Colon (tissue), 2 donors: ENCODE measurements around the gene DCLK1.
"Not testable (repeated sequence)": the region's sequence is repeated elsewhere in the genome, so short reads cannot be mapped to it uniquely, and the experiment has no call there.

Experiments used
- FAIRE-seq: peaks from 2 replicates; lab custom pipeline; 2012; peaks lifted over from hg19 to GRCh38; lab: Jason Lieb, UNC
- donor health status: control.
- donor health status: control.

DCLK1 gene

DNA sequence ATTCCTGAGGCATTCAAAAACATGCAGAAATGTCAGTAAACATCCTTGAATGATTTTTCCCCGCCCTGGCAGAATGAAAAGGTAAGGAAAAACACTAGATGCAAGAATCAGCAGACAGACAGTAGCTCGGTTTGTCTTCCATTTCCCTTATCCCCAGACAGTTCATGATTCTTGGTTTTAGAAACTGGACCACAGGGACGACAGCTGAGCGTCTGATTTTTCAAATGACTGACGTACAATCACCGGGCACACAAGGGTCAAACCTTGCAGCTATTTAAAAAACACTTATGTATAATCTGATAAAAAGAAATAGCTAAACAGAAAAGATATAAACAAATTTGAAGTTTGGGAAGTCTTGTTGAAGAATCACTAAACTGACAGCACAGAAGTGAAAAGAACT is 47.1 kb downstream of the DCLK1 start:
- no peak for FAIRE-seq

DNA sequence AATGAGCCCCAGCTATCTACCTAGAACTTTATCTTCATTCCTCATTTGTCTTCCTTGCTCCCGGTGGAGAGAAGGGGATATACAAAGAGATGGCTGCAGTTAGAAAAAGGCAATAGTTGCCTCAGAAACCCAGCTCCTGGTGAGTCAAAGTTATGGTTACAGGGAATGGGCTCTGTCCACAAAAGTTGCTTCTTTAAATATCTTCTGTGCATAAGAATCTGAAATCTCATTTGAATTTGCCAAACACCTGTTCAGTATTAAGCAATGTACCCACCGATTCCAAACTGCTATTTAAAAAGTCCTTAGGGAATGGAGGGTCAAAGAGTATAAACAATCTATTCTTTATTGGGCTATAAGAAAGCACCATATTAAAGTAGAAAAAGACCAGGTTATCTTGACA is 48.4 kb downstream of the DCLK1 start:
- FAIRE-seq: no peak

DNA sequence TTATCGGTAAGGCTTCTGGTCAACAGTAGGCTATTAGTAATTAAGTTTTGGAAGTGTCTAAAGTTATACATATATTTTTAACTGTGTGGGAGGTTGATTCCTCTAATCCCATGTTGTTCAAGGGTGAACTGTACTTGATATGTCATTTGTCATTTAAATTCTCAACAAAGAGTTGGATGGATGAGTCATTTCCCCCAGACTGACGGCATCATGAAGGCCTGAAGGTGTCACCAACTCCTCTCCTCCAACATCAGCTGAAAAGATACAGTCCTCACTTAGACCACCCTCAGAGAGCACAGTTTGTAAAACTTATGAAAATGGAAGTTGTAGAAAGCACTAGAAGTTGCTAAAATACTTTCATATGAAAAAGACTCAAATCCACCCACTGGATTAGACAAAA is 48.8 kb downstream of the DCLK1 start:
- no peak for FAIRE-seq

DNA sequence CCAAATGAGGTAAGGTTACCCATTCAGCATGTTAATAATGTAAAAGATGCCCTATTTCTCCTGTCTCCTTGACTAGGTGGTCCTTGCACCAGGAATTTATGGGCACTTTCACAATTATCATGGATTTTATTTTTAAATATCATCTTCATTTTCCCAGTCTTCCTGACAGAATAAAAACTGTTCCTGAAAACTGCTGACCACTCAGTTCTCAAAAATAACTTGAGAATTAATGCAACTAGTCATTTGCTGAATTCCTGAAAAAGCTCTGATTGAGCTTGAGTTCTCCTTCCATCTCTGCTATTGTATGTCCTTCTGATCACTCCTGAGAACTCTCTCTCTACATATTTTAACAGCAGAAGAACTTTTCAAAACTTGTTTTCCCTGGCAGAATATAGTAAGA is 55.0 kb downstream of the DCLK1 start:
- no peak for FAIRE-seq

DNA sequence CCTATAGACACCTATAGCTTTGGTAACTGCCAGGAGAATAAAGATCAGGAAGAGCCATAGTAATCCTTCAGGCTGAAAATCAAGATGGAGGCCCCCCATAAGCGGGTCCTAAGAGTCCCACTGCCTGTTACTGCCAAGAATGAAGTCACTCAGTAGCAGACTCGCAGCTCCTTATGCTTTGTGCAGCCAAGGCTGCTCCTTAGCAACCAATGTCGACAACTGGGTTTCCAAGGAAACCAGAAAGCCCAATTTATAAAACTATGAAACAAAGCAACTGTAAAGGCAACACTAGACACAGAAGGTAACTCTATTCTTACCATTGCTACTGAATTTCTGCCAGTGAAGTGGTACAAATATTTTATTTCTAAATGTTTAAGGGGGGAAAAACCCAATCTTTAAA is 56.5 kb downstream of the DCLK1 start:
- FAIRE-seq: no peak

DNA sequence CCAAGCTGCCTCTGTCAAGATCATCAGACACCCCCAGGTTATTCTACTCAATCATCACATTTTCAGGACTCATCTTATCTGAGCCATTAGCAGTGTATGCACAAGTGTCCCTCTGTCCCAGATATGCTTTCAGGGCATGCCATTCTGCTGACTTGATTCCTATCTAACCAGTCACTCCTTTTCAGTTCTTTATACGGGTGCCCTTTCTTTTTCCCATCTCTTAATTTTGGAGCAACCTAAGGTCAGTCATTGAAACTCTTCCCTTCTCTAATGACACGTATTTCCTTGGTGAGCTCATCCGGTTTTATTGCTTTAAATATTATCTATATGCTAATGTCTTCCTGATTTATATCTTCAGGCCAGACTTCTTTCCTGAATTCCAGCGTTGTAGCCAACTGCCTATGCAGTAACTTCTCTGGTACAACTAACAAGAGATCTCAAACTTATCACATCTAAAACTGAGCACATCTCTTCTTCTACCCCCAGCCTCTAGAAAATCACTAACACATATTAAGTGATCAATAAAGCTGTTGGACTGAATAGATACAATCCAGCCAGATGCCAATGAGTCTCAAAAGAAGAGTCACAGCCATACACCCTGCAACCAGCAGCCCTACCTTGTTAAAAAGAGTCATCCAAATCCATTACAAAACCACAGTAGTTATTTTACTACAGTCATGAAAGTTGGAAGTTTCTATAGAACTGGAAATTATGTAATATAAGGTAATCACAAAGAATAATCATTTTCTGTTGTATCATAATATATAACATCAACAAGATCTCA is 58.8 kb downstream of the DCLK1 start:
- no peak for FAIRE-seq

DNA sequence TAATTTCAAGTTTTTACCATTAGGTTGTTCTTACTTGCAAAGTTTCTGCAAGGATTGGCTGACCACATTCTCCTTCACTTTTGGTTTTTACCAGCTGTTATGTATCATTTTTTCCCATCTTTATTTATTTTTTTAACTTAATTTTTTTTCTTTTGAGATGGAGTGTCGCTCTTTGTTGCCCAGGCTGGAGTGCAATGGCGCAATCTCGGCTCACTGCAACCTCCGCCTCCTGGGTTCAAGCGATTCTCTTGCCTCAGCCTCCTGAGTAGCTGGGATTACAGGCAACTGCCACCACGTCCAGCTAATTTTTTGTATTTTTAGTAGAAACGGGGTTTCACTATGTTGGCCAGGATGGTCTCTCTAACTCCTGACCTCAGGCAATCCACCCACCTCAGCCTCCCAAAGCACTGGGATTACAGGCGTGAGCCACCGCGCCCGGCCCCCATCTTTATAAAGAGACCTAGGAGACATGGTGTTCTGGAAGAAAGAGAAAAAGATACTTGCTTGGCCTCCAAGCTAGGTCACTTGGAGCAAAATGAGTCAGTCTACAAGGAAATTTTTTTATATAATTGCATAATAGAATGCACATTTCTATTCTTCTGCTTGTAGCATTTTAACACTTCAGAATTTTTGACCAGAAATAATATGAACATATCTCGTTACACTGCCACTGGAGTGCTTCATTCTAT is 60.5 kb downstream of the DCLK1 start:
- not testable (repeated sequence) for FAIRE-seq

DNA sequence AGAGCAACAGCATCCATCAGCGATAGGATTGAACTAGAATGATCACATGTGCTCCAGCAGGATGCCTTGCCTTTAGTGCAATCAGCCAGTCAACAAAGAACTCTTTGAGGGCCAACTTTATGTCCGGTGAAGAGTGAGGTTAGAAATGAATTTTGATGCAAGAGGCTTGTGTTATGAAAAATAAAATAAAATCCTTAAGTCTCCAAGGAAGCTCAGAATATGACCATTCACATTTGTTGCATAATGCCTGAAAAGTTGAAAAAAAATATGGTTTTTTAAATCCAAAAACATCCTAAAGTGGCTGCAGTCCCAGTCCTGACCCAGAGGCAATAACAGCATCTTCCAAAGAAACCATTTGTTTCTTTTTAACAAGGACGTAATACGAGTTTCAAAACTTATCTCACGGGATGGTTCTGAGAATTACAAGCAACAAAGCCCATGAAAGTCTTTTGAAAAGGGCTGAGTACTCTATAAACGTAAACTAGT is 61.3 kb downstream of the DCLK1 start:
- FAIRE-seq: no peak

DNA sequence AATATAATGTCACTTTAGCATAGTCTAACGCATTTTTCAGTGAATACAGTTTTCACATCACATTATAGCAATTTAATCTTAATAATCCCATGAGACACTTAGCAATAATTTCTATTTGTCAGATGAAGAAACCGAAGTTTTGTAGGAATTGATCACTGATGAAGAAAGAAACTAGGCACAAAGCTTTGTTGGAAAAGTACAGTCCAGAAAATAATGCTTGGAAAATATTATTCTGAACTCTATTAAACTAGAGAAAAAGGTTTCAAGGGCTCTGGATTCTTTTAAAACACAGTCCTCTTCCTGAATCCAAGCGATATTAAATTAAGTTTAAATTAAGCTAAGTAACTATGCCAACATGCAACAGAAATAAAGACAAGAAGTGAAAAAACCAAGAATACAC is 62.2 kb downstream of the DCLK1 start:
- FAIRE-seq: no peak

DNA sequence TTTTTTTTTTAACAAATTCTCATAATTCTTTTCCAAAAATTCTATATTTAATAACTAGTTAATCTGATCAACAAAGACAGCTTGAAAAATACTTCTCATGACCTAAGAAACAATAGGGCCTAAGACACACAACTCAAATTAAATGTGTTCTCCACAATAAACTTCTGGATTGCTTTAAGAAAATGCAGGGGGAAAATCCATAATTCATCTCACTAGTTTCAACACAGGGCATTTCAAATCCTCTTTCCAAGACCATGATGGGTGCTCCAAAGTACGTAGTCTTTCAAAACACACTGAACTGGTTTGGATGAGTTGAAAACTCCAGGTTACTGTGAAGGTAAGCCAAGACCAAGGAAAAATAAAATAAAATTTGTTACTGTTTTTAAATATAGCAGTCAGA is 62.6 kb downstream of the DCLK1 start:
- no peak for FAIRE-seq

DNA sequence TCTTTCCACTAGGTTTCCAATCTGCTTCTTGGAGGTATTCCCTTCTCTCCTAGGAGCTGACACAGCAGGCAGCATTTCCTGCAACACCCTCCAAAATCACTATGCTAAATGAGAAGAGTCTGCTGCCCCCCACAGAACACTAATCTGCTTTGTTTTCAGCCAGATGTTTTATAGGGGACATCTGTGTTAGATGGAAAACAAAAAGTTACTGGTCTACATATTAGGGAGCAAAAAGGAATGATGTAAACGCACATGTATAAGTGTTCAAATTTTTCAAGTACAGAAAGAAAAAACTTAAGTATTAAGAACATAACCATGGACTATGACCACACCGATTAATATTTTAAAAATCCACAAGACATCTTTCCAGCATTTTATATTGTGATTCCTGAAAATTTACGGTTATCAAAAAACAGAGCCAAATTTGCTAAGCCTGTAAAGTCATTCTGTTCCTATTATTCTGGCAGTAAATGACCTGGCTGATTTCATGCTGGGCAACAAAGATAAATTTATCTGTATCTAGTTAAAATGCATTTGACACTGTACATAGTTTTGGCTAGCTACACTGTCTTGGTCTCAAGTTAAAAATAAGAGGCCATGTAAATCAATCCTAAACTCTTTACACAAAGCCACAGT is 63.3 kb downstream of the DCLK1 start:
- no peak for FAIRE-seq

DNA sequence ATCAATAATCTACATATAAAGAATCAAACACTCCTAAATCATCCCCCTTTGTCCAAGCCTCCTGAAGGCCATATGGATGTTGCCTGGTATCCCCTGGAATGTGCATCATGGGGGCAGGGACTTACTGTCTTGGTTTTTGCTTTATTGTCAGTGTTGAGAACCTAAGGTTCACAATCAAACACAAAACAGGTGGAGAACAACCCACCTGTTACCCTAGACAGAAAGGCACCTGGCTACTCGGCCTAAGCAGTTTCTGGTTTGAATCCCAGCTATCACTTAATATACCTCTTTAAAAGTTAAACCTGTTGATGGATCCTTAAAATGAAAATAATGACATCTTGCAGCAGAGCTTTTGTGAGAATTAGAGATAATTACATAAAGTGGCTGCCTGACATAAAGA is 68.9 kb downstream of the DCLK1 start:
- FAIRE-seq: no peak

DNA sequence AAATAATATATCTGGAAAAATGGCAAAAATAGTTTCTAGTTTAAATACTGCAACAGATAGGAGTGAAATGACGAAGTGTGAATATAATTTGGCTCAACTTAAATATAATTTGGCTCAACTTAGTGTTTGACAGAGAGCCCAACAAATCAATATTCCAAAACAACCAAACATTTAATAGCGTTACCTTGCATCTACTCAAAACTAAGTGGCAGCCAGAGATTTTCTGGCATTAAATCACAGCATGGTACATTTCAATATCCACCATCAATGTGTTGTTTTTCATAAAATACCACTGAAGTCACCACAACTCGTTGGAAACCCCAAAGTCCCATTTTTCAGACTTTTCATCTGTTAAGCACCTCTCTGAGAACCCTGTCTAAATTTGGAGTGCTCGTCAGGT is 69.6 kb downstream of the DCLK1 start:
- FAIRE-seq: no peak

DNA sequence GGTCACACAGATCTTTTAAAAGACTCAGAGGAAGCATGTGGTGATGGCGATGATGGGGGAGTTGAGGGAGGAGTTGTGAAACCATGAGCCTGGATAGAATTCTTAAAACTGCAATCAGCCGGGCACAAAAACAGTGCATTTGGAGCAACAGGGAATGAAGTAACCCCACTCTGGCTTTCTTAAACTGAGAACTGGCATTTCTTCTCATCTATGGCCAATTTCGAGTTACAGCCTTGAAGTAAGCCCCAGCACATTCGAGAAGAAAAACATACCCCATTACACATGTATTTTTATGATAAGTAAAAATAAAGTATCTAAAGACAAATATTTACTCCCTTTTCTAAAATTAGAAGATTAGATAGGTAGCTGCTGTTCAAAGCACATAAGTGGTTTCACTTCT is 70.1 kb downstream of the DCLK1 start:
- no peak for FAIRE-seq

DNA sequence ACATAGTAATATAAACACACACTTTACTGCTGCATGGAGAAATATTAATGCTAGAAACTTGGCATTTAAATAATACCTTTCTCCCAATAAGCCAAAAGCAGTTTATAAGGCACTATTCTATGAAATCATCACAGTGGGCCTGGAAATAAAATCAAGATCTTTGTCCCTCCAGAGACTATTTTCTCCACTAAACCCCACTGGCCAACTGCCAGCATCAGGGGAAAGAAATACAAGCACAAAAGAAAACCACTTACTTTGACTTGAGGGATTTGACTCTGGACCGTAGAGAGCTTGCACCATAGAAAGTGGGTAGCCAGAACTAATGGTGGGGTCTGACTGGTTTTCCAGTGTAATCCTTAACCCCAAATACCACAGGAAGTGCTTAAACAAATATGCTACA is 71.9 kb downstream of the DCLK1 start:
- FAIRE-seq: no peak

DNA sequence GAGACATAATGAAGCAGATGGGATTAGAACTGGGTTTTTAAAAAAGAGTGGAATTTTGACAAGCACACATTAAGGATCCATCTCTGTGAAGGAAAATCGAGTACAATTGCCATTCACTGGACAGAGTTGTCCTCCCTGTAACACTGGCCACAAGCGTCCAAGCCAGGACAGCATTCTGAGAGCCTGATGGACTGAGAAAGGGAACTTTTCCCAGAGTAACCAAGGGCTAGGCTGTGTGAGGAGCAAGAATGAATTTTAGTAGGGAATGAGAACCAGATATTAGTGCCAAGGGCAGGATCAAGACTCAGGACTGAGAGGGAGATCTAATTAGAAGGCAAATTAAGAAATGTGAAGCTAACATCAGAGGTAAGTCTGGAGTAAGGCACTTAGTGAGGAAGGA is 73.1 kb downstream of the DCLK1 start:
- no peak for FAIRE-seq

DNA sequence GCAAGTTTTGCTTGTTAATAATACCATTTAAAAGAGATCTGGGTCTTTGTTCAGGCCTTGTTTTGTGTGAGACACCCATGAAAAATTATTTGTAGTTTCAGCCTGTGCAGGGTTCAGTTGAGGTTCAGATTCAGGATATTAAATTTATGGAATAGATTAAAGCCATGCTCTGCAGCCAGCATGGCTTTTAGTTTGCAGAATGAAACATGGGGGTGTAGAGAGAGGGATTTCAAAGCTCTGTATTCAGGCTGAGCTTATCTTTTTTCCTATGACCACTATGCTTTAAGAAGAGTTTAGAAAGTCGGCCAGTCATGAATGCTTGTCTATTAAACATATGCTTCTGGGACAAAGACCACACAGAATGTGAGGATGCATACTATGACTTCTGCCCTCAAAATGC is 73.6 kb downstream of the DCLK1 start:
- no peak for FAIRE-seq

DNA sequence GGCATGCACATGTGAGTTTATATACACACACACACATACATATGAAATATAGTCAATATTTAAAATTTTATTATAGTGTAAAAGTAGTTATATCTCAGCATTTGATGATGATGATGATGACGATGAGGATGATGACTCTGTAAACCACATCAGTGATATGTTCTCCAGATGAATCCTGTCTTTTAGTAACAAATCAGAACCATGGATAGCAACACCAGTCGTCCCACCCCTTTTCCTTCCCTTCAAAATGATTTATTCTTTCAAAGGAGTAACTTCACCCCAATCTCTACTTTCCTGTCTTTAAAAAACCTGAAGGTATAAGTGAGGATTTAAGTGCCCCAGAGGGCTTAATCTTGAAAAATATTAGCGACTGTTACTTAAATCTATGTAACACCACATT is 74.1 kb downstream of the DCLK1 start:
- FAIRE-seq: no peak

DNA sequence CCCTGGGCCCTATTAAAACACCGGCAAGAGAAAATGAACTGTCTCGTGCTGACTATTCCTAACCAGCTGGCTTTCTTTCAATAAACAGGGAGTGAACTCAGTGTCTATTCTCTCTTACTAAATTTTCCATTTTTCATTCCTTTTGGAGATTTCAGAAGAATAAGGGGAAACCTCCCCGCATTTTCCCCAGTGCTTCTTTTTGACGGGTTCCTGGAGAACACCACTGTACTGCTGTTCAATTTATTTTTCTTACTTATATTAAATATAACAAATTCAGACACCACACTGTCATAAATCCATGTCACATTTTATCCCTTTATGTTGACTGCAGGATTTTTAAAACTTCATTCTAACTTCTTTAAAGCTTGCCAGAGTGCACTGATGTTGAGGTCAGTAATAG is 75.8 kb downstream of the DCLK1 start:
- no peak for FAIRE-seq

DNA sequence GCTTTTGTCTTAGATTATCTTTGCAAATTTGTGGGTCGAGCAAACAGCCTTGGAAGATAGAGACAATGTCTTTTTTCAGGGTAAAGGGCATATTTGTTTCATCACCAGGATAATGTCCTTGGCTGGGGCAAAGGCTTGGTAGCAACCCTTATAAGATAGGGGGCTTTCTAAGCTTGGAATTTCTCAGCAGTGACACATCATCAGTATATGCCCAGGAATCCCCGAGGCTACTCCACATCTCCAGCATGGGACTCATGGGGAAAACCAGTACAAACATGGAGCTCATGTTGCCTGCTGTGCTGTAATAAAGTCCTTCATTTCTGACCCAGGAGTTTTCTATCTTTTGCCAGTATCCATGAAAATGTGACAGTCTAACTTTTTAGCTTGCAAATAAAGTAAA is 77.1 kb downstream of the DCLK1 start:
- no peak for FAIRE-seq

DNA sequence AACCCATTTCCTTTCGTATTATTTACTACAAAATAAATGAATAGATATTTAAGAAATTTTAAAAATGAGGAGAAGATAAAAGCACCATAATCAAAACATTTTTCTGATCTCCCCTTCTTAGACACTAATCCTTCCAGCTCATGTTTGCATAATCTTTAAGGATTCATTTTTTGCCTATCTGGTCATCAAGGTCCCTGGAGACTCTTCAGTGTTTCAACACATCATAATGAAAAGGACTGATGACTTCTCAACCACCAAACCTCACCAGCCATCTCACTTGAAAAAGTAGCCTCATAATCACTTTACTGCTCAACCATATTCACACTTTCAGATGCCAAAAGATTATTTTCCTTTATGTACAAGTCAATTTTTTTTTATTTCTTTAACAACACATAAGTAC is 80.1 kb downstream of the DCLK1 start:
- FAIRE-seq: no peak

DNA sequence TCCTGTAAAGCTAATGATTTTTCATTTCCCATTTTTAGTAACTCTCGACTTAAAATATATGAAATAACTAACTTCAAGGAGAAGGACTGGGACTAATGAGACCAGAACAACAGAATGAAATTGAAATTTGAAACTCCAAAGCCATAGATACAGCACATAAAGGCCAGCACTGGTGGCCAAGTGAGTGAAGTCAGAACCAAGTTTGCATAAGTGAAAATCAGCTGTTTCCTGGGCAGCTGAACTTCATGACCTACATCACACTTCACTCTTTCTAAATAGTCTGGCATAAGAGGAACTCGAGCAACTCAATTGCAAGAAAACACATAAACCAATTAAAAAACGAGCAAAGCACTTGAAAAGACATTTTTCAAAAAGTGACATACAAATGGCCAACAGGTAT is 84.5 kb downstream of the DCLK1 start:
- no peak for FAIRE-seq

DNA sequence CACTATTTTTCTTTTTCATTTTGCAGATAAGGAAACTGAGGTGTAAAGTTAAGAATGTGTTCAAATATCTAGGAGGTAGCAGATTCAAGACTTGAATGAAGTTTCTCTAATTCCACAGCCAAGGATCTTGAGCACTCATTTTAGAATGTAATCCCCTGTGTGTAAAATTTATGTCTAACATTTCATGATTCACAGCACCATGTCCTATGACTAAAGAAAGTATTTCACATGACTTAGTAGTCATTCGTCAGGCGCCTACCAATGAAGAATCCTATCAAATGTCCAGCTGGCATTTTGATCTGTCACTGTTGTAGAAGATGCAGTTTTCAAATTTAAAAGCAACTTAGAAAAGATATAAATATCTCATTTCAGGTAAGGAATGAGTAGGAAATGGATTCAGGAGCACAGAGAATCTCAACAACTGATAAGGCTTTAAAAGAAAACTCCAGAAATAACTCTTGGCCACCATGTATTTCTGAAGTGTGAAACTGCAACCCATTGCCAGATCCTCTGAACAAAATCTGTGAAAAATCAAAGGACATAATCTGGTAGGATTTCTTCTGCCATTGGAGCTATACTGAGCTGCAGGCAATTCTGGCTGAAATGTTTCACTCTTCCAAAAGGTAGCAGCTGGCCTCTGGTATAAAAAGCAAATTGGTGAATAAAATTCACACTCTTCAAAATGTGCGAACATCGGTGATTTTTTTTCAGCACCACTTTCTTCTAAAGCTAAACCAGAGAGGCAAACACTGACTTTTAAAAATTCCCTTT is 92.2 kb downstream of the DCLK1 start:
- no peak for FAIRE-seq
